Stimulated activated CD4-positive, alpha-beta T cell treated with anti-CD3 and anti-CD28 coated beads, Interleukin-15, amount 100 ng/mL, for 48 hours (primary cell): Measurements from ENCODE around the gene ATP9B.
A peak's percentile ranks its signal among the peaks of the same experiment; 100 is the strongest.
"Not testable (repeated sequence)": the region's sequence is repeated elsewhere in the genome, so short reads cannot be mapped to it uniquely, and the experiment has no call there.

Experiments used
- DNase-seq, 2 donors: peaks; one replicate each; pipeline ENCODE4 v3.0.0-alpha.2; 2020; ENCODE audit warnings: low read depth in 2 of 2

ATP9B gene

DNA sequence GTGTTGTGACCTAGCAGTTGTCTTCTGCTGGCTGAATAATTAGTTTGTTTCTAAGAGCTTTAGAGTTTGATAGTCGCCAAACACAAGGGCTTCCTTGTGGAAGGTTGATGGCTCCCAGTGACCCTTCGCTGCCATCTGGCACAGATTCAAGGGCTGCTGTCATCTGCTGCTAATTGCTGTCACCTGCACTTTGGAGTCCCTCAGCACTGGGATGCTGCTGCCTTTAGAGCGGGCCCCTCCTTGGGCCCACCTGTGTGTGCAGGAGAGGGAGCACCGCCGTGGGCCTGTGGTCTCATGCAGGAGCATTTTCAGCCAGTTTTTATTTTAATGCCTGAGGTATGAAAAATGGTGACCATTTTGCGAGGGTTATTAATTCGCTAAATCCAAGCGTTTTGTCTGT lies 172.6 kb downstream of the ATP9B start:
- DNase-seq, result no peak

DNA sequence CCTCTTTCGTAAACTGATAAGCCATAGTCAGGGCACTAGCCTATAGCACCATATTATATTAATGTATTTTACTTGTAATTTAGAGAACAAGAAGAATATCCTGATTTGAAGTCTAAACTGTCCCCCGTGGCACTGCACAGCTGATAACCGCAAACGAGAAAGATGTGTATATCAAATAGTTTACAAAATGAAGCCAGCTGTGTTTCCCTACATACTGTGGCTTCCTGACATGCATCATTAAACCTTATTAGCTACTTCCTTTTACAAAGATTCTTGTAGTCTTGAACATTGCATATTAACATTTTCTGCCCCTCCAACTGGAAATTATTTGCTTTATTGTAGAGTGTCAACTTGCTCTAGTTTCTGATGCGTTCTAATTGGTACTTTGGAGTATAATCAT lies 173.1 kb downstream of the ATP9B start:
- no peak for DNase-seq

DNA sequence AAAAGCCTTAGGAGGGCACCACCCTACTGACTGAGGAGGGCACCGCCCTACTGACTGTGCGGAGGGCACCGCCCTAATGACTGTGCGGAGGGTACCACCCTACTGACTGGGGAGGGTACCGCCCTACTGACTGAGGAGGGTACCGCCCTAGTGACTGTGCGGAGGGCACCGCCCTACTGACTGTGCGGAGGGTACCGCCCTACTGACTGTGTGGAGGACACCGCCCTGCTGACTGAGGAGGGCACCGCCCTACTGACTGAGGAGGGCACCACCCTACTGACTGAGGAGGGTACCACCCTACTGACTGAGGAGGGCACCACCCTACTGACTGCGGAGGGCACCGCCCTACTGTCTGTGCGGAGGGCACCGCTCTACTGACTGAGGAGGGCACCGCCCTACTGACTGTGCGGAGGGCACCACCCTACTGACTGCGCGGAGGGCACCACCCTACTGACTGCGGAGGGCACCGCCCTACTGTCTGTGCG lies 176.4 kb downstream of the ATP9B start:
- no peak for DNase-seq

DNA sequence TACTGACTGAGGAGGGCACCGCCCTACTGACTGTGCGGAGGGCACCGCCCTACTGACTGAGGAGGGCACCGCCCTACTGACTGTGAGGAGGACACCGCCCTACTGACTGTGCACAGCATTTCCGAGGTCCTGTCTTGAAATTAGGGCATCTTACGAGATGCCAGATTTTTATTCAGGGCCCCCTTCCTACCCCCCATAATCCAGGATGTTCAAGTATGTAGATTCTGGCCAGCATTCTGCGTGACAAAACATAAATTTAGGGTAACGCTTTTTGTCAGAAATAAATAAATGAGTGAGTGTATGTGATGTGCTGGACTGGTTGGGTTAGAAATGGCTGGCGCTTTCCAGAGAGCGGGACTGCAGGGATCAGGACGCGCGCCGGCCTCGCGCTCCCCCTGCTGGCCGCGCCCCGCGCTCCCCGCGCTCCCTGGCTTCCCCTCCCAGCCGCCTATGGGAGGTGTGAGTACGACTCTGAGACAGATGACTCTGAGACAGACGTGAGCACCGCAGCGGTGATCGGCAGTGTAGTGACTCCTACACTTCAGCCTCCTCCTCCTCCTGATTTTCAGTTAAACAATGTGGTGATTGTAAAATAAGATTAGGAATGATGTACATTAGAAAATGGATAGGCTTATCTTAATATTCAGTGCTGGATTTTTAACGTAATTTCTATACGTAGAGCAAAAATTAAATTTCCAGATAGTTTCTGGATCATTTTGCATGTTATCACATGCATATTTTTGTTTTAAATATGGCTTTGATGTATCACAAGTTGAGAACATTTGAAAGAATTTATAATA lies 177.3 kb downstream of the ATP9B start:
- peak; percentile 55 to 69 for DNase-seq

DNA sequence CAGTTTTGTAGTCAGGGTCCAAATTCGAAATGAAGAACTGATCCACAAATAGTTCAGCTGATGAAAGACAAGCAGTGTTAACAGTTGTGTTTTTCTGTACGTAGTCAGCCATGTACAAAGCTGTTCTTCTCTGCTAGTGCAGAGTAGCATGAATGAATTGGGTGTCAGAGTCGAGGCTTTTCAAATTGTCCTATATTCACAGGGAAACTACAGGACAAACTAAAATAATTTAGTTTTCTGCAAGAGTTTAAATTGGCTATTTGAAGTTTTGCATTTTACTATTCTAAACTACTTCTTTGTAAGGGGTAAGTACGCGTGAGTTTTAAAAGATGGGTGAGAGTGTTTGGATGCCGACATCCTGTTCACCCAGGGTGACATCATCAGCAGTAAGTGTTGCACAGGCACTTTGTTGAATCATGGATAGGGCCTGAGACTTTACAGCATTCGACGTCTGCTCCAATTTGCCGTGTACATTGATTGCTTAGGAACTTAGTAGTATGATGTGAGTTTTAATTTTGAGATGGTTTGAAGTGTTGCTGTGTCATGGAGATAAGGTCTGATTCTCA lies 179.4 kb downstream of the ATP9B start:
- DNase-seq, result no peak

DNA sequence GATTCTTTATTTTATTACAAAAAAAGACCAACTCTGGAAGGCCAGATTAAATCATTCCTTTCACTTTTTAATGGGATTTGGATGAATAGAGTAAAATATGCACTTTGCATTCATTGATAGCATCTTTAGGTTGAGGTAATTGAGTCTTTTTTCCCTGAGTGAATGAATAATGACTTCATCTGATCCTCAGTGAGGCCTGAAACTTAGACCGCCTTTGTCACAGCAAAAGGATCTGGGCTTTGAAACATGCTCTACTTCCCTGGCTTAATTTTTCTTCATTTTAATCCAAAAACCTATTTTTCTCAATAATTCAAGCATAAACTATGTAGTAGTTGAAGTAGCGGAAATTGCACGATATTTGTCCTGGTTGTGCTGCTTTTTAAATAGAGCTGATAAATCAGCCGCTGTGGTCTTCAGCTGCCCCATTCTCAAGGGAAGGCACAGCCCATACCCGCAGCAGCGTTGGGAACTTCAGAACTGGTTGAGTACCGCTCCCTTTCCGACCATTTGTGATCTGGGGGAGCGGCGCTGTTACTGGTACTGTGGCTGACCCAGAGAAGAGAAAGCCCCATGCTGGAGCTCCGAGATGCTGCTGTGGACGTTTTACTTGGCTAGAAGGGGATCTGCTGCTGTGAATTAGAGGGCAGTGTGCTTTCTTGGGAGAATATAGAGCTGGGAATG lies 181.2 kb downstream of the ATP9B start:
- DNase-seq, result no peak

DNA sequence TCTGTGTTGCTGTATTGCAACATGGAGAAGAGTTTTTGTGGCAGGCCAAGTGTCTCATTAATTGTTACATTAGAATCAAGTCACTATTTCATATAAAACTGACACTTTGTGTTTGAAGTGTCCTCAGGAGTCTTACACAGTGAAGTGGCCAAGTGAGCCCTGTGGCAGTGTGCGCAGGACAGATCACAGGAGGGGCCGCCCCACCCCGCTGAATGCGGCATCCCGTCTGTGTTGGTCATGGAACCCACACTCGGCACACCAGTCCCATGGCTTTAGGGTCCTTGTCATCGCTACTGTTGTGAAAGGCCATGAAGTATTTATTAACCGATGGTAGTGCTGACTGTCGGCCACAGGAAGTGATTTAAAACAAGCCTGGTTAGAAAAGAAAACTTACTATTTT lies 181.8 kb downstream of the ATP9B start:
- no peak for DNase-seq

DNA sequence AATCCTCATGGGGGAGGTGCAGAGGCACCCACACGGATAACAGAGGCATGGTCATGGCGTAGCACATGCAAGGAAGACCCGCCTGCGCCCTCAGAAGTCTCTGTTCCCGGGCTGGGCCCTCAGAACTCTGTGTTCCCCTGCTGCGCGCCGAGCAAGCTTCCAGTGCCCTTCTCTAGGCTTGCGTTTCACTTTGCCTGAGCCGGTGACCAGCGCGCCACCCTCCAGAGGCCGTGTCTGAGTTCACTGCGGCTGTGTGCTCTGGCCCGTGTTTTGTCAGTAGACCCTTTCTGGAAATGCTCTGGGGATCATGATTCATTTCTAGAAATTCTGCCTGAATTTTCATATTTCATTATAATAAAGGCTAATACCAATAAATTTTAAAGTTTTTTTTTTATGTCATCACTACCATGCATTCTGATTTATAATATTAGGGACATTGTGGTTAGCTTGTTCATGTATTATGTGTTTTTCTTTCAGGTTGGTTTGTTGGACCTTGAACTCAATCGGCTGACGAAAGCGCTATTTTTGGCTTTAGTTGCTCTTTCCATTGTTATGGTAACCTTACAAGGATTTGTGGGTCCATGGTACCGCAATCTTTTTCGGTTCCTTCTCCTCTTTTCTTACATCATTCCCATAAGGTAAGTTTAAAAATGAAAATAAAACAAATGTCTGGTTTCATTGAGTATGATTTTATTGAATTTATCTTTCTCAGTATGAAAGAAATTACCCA lies 183.9 kb downstream of the ATP9B start:
- no peak for DNase-seq

DNA sequence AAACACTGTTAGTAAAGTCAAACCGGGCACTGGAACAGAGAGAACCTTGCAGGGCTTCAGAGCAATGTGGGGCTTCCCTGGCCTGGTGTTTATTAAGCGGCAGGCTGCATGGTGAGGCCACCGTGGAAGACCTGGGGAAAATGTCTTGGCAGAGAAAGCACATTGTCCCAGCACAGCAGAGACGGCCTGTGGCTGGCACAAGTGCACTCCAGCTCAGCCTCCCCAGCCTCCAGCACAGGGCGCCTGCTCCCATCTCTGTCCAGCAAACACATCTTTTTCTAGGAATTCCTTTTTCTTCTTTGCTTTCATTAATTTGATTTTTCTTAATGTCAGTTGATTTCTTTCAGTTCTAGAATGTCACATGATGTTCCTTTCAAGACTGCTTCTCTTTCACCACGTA lies 188.3 kb downstream of the ATP9B start:
- DNase-seq, result no peak

DNA sequence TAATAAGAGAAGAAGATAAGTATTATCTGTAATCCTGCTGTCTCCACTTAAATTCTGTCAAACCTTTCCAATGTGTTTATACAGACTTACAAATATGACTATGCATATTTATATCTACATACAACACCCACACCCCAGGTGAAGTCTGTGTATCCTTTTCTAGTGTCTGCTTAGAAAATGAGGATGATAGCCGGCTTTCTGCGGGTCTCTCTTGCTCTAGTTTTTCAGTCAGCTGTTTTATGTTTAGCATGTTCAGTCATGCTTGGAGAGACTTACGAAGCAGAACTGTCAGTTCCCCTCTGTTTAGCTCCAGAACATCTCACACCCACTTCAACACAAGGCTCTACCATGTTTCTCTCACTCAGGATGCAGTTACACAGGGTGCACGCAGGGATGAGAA lies 189.3 kb downstream of the ATP9B start:
- DNase-seq, result no peak

DNA sequence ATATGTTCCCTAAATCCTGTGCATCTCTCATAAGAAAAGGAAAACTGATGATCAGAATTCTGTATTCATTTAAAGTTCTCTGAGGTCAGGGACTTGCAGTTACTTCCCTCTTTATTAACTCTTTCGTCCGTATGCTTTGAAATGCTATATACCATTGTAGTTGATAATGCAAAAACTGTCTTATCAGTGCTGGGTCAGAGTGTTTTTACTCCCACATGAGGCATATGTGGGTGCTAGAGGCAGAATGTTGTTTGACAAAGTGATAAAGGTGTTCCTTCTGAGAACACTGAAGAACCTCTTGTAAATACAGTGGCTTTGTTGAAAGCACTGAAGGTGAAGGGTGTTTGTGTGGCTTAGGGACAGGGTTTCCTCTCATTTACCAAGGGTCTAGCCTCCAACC lies 190.0 kb downstream of the ATP9B start:
- no peak for DNase-seq

DNA sequence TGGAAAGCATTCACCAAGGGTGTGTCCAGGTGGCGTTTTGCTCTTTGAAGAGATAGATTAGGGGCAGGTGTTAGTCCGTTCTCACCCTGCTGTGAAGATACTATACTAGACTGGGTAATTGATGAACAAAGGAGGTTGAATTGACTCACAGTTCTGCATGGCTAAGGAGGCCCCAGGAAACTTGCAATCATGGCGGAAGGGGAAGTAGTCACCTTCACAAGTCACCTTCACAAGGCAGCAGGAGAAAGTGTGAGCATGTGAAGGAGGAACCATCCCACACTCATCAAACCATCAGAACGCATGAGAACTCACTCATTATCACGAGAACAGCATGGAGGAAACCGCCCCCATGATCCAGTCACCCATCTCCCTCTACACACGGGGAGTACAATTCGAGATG lies 190.8 kb downstream of the ATP9B start:
- DNase-seq, result no peak

DNA sequence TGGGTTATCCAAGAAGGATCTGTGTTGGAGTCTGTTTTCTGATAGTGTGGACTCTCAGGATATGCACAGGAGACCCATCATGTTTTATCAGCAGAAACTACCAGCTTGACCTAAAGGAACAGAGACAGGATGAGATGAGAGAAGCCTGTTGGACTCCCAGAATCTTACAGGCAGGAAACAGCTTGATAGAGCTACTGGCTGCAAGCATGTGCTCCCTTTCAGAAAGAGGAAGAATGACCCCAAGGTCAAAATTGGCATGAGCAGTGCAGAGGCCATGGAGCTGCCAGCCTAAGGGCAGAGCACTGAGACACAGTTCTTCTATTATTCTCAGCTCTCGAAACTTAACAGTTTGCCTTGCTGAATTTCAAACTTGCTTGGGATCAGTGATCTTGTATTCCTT lies 191.3 kb downstream of the ATP9B start:
- no peak for DNase-seq

DNA sequence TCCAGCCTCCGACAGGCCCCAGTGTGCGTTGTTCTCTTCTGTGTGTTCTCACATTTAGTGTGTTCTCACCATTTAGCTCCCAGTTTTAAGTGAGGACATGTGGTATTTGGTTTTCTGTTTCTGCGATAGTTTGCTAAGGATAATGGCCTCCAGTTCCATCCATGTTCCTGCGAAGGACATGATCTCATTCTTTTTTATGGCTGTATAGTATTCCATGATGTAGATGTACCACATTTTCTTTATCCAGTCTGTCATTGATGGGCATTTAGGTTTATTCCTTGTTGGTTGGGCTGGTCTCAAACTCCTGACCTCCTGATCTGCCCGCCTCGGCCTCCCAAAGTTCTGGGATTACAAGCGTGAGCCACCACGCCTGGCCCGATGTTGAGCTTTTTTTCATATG lies 195.9 kb downstream of the ATP9B start:
- not testable (repeated sequence) for DNase-seq

DNA sequence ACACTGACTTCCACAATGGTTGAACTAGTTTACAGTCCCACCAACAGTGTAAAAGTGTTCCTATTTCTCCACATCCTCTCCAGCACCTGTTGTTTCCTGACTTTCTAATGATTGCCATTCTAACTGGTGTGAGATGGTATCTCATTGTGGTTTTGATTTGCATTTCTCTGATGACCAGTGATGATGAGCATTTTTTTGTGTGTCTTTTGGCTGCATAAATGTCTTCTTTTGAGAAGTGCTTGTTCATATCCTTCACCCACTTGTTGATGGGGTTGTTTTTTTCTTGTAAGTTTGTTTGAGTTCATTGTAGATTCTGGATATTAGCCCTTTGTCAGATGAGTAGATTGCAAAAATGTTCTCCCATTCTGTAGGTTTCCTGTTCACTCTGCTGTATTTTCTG lies 202.6 kb downstream of the ATP9B start:
- not testable (repeated sequence) for DNase-seq

DNA sequence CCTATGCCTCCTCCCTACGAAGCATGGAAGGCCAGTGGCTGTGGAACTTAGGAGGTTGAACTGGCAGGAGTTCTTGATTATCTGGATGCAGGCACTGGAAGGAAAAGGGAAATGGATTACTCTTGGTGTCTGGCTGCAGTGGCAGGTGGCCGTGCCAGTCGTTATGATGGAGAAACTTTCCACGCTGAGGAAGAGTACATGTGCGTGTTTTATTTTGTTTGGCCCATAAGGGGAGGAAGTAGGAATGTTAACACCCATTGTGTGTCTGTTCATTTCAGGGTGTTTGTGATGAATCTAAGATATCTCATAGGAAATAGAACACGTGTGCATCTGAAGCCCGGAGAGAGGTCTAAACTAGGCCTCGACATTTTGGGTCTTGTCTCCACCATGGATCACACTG lies 203.7 kb downstream of the ATP9B start:
- DNase-seq, result no peak

DNA sequence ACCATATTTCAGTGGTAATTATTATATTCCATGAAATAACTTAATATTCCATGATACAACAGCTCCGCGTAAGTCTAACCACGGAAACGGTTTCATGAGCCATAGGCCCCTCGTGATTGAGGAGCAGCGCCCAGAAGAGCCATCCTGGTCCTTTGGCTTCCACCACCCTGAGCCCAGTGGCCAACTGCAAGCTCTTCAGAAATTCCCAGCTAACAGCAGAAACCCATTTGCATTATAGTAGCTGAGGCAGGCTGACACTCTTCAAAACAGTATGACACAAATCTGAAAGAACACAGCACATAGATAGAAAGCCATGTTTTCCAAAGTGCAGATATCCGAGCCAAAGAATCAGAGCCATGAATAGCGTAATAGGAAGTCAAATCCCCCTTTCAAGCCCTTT lies 205.6 kb downstream of the ATP9B start:
- DNase-seq, result no peak

DNA sequence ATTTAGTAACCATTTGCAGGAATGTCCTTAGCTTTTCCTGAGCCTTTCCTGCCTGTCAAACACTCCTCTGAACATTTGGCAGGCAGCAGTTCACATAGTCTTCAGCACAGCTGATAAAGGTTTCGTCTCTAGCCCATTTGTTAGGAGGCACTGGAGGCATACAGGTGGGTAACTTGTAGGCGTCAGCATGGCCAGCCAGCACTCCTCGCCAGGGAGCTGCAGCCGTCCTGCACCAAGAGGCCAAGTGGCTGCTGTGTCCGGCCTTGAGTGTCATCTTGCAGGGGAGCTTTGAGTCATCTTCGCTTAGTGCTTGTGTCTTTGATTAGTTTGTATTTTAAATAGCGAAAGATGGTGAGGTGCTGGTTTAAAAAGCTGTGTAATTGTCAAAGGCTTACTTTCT lies 206.3 kb downstream of the ATP9B start:
- DNase-seq, result no peak

DNA sequence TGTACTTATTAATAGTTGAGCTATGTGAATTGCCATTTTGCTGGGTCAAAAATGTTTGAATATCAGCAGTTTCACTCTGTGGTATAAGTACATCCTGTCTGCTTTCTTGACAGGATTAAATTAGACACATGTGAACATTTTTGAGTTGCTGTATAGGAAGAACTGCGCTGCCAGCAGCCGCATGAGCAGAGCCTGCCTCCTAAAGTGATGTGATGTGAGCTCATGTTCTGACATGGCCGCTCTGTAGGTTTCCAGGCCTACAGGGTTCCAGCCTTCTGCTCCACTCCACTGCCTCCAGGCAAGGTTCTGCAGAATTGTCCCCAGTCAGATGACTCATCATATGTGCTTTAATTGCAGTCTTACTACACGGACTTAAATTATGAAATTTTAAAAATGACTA lies 206.8 kb downstream of the ATP9B start:
- DNase-seq, result no peak

DNA sequence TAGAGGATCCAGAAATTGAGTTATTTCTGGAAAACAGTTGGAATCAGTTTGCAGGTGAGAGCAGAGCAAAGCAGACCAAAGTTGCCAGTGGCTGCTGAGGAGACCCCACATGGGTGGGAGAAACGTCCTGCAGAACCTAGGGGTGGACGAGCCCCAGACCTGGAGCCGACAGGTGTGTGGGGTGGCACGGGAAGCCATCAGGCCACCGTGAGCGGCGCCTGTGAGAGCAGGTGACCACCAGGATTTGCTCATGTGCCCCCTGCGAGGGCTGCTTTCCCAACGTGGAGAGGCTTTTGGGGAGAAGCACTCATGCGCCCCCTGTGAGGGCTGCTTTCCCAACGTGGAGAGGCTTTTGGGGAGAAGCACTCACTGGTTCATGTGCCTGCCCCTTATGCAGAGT lies 209.7 kb downstream of the ATP9B start:
- no peak for DNase-seq

DNA sequence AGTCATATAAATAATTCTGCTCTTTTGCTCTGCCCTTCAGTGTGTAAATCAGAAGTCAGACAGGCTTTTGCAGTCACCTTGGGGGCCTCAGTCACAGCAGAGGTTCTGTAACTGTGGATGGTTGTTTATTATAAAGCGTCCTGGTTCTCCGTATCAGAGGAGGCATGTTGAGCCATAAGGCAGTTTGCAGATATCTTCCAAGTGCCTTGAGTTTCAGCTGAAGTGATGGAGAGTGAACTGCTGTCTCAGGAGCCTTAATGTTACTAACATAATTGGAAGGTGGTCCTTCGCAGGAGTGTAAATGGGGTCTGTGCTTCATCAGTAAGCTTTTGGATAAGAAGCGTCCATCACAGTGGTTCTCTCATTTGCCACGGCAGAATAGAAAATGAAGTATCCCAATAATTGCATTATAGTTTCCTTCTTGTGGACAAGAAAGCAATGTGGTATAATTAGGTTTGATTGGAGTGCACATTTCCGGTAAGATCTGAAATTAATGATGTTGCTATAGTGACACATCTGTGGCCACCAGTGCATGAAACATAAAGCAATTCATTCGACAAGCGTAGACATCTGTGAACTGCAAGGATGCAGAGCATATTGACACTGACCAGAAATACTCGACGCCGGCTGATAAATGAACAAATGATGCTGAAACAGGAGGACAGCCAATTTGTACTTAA lies 214.1 kb downstream of the ATP9B start:
- DNase-seq, result no peak

DNA sequence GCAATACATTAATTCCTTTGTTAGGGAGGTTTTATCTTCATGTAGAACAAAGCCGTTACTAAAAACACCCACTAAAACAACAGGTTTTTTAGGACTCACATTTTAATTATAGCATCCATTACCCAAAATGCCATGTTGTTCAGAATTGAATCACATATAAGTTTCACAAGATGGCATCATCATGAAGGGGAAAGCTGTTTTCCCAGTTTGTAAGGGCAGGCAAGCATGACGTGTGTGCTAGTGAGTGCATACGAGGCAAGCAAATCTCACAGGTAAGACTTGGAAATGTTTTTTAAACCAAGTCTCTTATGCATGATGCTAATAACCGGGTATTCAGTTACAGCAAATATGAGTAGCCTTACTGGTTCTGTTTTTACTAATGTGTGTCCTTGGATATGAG lies 214.7 kb downstream of the ATP9B start:
- no peak for DNase-seq
